ENCODE results near the gene GPM6B. TPM values are rescaled to one million over a fixed set of nuclear protein-coding genes. Genes with fewer than 3 reads are reported as not detected.

Gene GPM6B
- total and polyA plus RNA-seq, 2 of the 4 experiments (the other 2 are of a cell fraction): 4.2 to 5.9 TPM

DNA sequence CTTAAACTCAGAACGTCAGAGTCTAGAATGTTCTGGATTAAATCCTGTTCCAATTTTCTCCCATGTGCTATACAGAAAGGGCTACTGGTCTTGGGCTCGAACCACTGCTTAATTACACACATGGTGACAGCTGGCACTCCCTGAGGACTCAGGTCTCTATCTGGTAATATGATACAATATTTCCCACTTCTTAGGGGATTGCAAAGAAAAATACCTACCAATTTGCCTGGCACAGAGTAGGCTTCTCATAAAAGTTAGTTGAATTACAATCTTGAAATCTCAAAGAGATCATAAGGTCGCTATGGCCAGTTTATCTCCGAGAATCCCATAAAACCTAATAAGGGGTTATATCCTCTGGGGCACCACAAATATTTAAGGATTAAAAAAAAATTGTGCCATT, 8.6 kb downstream of the GPM6B start:
- H2AFZ ChIP-seq (replicated peaks; ENCODE audit: low read length, poor library complexity): no peak overlapping the region
- H3K79me1 ChIP-seq (ENCODE audit: low read depth in 1 of 2, low read length in 2 of 2): no peaks in the 10 kb centered on the region
- no peak overlapping the region for H3K14ac ChIP-seq (replicated peaks; ENCODE audit: low read depth, low read length)
- no peak overlapping the region for H4K8ac ChIP-seq (ENCODE audit: low read depth in 2 of 2, low read length in 2 of 2)
- TF ChIP-seq MAZ (IDR thresholded peaks at IDR 0.05; ENCODE audit: borderline replicate concordance, low read depth, low read length) (no peak), RAD21 (IDR thresholded peaks at IDR 0.05; ENCODE audit: low read length) (no peak), CHD1 (IDR thresholded peaks at IDR 0.05; ENCODE audit: low read depth, low read length) (no peak), BHLHE40 (IDR thresholded peaks at IDR 0.05; ENCODE audit: low read depth, low read length) (no peak)
- TF ChIP-seq, protein P1, sequence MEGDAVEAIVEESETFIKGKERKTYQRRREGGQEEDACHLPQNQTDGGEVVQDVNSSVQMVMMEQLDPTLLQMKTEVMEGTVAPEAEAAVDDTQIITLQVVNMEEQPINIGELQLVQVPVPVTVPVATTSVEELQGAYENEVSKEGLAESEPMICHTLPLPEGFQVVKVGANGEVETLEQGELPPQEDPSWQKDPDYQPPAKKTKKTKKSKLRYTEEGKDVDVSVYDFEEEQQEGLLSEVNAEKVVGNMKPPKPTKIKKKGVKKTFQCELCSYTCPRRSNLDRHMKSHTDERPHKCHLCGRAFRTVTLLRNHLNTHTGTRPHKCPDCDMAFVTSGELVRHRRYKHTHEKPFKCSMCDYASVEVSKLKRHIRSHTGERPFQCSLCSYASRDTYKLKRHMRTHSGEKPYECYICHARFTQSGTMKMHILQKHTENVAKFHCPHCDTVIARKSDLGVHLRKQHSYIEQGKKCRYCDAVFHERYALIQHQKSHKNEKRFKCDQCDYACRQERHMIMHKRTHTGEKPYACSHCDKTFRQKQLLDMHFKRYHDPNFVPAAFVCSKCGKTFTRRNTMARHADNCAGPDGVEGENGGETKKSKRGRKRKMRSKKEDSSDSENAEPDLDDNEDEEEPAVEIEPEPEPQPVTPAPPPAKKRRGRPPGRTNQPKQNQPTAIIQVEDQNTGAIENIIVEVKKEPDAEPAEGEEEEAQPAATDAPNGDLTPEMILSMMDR (conservative IDR thresholded peaks at IDR 0.05; ENCODE audit: low read depth, low read length): no peak
- H3K4me2 ChIP-seq (ENCODE audit: low read depth, low read length): no peak overlapping the region
- no peak overlapping the region for H2BK15ac ChIP-seq (ENCODE audit: low read depth, low read length)
- no peak overlapping the region for H2BK20ac ChIP-seq (ENCODE audit: low read depth, low read length)
- H2BK120ac ChIP-seq (ENCODE audit: low read depth, low read length): no peak overlapping the region
- H3K4ac ChIP-seq (ENCODE audit: low read depth, low read length): no peak overlapping the region
- WGBS, 2 experiments (ENCODE audit: extremely low coverage in 2 of 2, insufficient read length in 1 of 2): no CpG with 5 or more reads among the region's 4 CpGs
- H3K56ac ChIP-seq (ENCODE audit: extremely low read depth, insufficient read depth, low read length): no peak overlapping the region
- no peak for ATAC-seq (ENCODE audit: low read depth)
- POLR2A ChIA-PET (ENCODE audit: unreplicated experiment): no interaction called here
- no peak overlapping the region for H3K4me3 ChIP-seq (ENCODE audit: insufficient read depth, low read depth, low read length)
- no peak overlapping the region for H2BK5ac ChIP-seq (ENCODE audit: low read depth, low read length, poor library complexity, severe bottlenecking)
- CTCF ChIA-PET: no interaction called here
- no peaks in the 10 kb centered on the region for H3K9me1 ChIP-seq (ENCODE audit: insufficient read depth, low read length)
- H4K5ac ChIP-seq (ENCODE audit: low read depth, low read length): no peak overlapping the region
- H3K9me3 ChIP-seq (ENCODE audit: control insufficient read depth, insufficient read depth, low read length): no peaks in the 10 kb centered on the region
- intact Hi-C loops (cut with micrococcal nuclease): no loop called here
- dilution Hi-C loops (cut with HindIII; ENCODE audit: low sequenced_read_pairs, unreplicated experiment): no loop called here
- no peak overlapping the region for H4K91ac ChIP-seq (ENCODE audit: insufficient read depth, low read depth, low read length)
- H3K9ac ChIP-seq (ENCODE audit: low read depth, low read length): no peak overlapping the region
- no peak overlapping the region for H3K18ac ChIP-seq (ENCODE audit: low read depth, low read length)
- no peaks in the 10 kb centered on the region for H4K20me1 ChIP-seq (ENCODE audit: insufficient read depth, low read length)
- BruUV-seq (replicated peaks): no TSS peak
- no peak for DNase-seq
- no peak overlapping the region for H3K23ac ChIP-seq (ENCODE audit: low read depth, low read length)
- no peak overlapping the region for H2AK5ac ChIP-seq (ENCODE audit: low read depth, low read length)
- H3K4me1 ChIP-seq (ENCODE audit: control insufficient read depth, insufficient read depth, low read length): no peaks in the 10 kb centered on the region
- H2AK9ac ChIP-seq (replicated peaks; ENCODE audit: low read depth, low read length, poor library complexity): no peak overlapping the region
- in situ Hi-C loops (cut with MboI; ENCODE audit: low sequenced_read_pairs): no loop called here
- H3K27ac ChIP-seq (ENCODE audit: insufficient read depth, low read length): no peak overlapping the region
- no peaks in the 10 kb centered on the region for H3K36me3 ChIP-seq (ENCODE audit: control insufficient read depth, insufficient read depth, low read length)
- peaks cover 12% of the 10 kb centered on the region for H3K27me3 ChIP-seq (ENCODE audit: control insufficient read depth, insufficient read depth, low read length)

Data from IMR-90 (cell line).